Thyroid gland (tissue), 4 donors: Measurements from ENCODE around the gene RBMS1. TPM values are rescaled to one million over a fixed set of nuclear protein-coding genes. Genes with fewer than 3 reads are reported as not detected.

Experiments
- DNase-seq, 2 donors: peaks; one replicate each; pipeline ENCODE4 v3.0.0-alpha.2; 2019
- H3K27ac ChIP-seq, 3 donors: fragments of 200-600 bp; sonication (generic); 1 replicate in 2 of 3; 2 replicates in 1 of 3; pipeline ENCODE4 v1.5.1; 2016 to 2019; ENCODE audit warnings: mild to moderate bottlenecking in 1 of 3, moderate library complexity in 1 of 3
- H3K27me3 ChIP-seq: fragments of 200-600 bp; sonication (generic); one replicate; pipeline ENCODE4 v1.5.1; 2019
- H3K36me3 ChIP-seq, 2 donors: fragments of 200-600 bp; sonication (generic); one replicate each; pipeline ENCODE4 v1.5.1; 2016 to 2019
- H3K4me1 ChIP-seq, 2 donors: fragments of 200-600 bp; sonication (generic); one replicate each; pipeline ENCODE4 v1.5.1; 2017 to 2019
- H3K4me3 ChIP-seq, 3 donors: fragments of 200-600 bp; sonication (generic); replicated peaks in 1 of 3; 1 replicate in 2 of 3; 2 replicates in 1 of 3; pipeline ENCODE4 v1.5.1; 2016; ENCODE audit warnings: mild to moderate bottlenecking in 1 of 3
- H3K9me3 ChIP-seq: fragments of 200-600 bp; sonication (generic); one replicate; pipeline ENCODE4 v1.5.1; 2017
- POLR2A ChIP-seq, 2 donors: fragments of 450-650 bp; IDR thresholded peaks; one replicate each; pipeline ENCODE4 v1.6.1; 2017; ENCODE audit warnings: antibody characterized with exemption in 2 of 2, mild to moderate bottlenecking in 2 of 2, moderate library complexity in 1 of 2
- WGBS, 2 donors: methylation state at CpG; one replicate each; pipeline ENCODE4 v1.1.5; 2017; 5-methylcytosine and 5-hydroxymethylcytosine counted together
- intact Hi-C: fragments of 100-400 bp; cut with DNase I; formaldehyde crosslinking; loops from one replicate; pipeline ENCODE4 v1.15.1; 2023
- total RNA-seq, 4 donors: library from RNA; depleted of rRNA; stranded (reverse); fragments of >200 nt; gene quantifications; one replicate each; pipeline ENCODE4 v1.2.3, GENCODE V29; 2016
- TF ChIP-seq, protein P1 (sequence below), 6 experiments: fragments of 200-600 bp in 3 of 6; fragments of 450-650 bp in 3 of 6; sonication (generic) in 3 of 6; IDR thresholded peaks; one replicate each; pipeline ENCODE4 v1.5.1; 2016 to 2019; ENCODE audit warnings: antibody characterized with exemption in 6 of 6, mild to moderate bottlenecking in 2 of 6, inconsistent platforms in 1 of 6, moderate library complexity in 1 of 6

The RBMS1 gene, protein sequence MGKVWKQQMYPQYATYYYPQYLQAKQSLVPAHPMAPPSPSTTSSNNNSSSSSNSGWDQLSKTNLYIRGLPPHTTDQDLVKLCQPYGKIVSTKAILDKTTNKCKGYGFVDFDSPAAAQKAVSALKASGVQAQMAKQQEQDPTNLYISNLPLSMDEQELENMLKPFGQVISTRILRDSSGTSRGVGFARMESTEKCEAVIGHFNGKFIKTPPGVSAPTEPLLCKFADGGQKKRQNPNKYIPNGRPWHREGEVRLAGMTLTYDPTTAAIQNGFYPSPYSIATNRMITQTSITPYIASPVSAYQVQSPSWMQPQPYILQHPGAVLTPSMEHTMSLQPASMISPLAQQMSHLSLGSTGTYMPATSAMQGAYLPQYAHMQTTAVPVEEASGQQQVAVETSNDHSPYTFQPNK
- 10 to 100 TPM; 50.9 to 80.1 (median 69.0) TPM for total RNA-seq

- peak in 1 of 2 donors; percentile 66 for TF ChIP-seq POLR2A (IDR thresholded peaks at IDR 0.05)
- TF ChIP-seq, protein P1, sequence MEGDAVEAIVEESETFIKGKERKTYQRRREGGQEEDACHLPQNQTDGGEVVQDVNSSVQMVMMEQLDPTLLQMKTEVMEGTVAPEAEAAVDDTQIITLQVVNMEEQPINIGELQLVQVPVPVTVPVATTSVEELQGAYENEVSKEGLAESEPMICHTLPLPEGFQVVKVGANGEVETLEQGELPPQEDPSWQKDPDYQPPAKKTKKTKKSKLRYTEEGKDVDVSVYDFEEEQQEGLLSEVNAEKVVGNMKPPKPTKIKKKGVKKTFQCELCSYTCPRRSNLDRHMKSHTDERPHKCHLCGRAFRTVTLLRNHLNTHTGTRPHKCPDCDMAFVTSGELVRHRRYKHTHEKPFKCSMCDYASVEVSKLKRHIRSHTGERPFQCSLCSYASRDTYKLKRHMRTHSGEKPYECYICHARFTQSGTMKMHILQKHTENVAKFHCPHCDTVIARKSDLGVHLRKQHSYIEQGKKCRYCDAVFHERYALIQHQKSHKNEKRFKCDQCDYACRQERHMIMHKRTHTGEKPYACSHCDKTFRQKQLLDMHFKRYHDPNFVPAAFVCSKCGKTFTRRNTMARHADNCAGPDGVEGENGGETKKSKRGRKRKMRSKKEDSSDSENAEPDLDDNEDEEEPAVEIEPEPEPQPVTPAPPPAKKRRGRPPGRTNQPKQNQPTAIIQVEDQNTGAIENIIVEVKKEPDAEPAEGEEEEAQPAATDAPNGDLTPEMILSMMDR (IDR thresholded peaks at IDR 0.05): no peak
- peak within 1 kb of the TSS; percentile 80 to 88 (median 85) for H3K4me3 ChIP-seq
- no peaks in the 10 kb centered on the region for H3K27me3 ChIP-seq
- H3K4me1 ChIP-seq: peaks cover 4 to 7% of the 10 kb centered on the region in 2 donors
- WGBS, 2 donors: 1% methylated on average over 46 to 47 of the region's 66 CpGs
- H3K36me3 ChIP-seq: no peaks in the 10 kb centered on the region
- intact Hi-C loops: no loop called here
- no peaks in the 10 kb centered on the region for H3K9me3 ChIP-seq
- DNase-seq: peak; percentile 69 to 79
- H3K27ac ChIP-seq: peak within 1 kb of the TSS; percentile 89 to 95 (median 95)
Measured at GRCh38 chr2:160493227-160494028, at the start of gene RBMS1. Gene RBMS1 (minus strand): TSS chr2:160493807. CDS start chr2:160493363, 444 bp downstream.

GRCh38 chr2:160541745-160542144 lies 48.1 kb upstream of the RBMS1 start:
- H3K4me3 ChIP-seq: no peak overlapping the region
- H3K4me1 ChIP-seq: no peaks in the 10 kb centered on the region
- 94% methylated on average over 3 of the region's 3 CpGs for WGBS, 2 donors
- H3K27me3 ChIP-seq: no peaks in the 10 kb centered on the region
- no peak overlapping the region for H3K27ac ChIP-seq
- H3K36me3 ChIP-seq: no peaks in the 10 kb centered on the region
- no peak for DNase-seq
- H3K9me3 ChIP-seq: no peaks in the 10 kb centered on the region
- intact Hi-C loops: no loop called here
- TF ChIP-seq, protein P1 (IDR thresholded peaks at IDR 0.05): no peak
- TF ChIP-seq POLR2A (IDR thresholded peaks at IDR 0.05): no peak

- Histone ChIP-seq H3K36me3 (no peaks in the 10 kb centered on the region), H3K4me1 (peaks cover 0 to 4% of the 10 kb centered on the region in 2 donors), H3K4me3 (no peak overlapping the region), H3K27me3 (no peaks in the 10 kb centered on the region), H3K27ac (no peak overlapping the region), H3K9me3 (no peaks in the 10 kb centered on the region)
- 87 to 89% methylated on average over 5 of the region's 5 CpGs for WGBS, 2 donors
- no peak for DNase-seq
- TF ChIP-seq POLR2A (IDR thresholded peaks at IDR 0.05): no peak
- TF ChIP-seq, protein P1 (IDR thresholded peaks at IDR 0.05): no peak
- intact Hi-C loops: no loop called here
Measured at GRCh38 chr2:160538559-160539355, 45.1 kb upstream of the RBMS1 start.

- Histone ChIP-seq H3K36me3 (no peaks in the 10 kb centered on the region), H3K27ac (no peak overlapping the region), H3K4me1 (peaks cover 0 to 10% of the 10 kb centered on the region in 2 donors), H3K9me3 (no peaks in the 10 kb centered on the region), H3K27me3 (no peaks in the 10 kb centered on the region), H3K4me3 (no peak overlapping the region)
- TF ChIP-seq, protein P1 (IDR thresholded peaks at IDR 0.05): no peak
- no peak for TF ChIP-seq POLR2A (IDR thresholded peaks at IDR 0.05)
- intact Hi-C loops: no loop called here
- 93 to 98% methylated on average over 4 of the region's 4 CpGs for WGBS, 2 donors
- DNase-seq: no peak
Measured at GRCh38 chr2:160538115-160538514, 44.5 kb upstream of the RBMS1 start.
